DND-41 (cell line): Measurements from ENCODE around the gene IGFBP7.

Source experiments
- CTCF ChIP-seq: IDR thresholded peaks from 2 replicates; pipeline ENCODE4 v1.5.1; 2012; ENCODE audit warnings: borderline replicate concordance, low read length, moderate library complexity, mild to moderate bottlenecking; ENCODE audit not compliant: poor library complexity, severe bottlenecking; ENCODE audit errors: extremely low read depth
- EZH2 ChIP-seq: IDR thresholded peaks from 3 replicates; pipeline ENCODE4 v1.6.1; 2012; ENCODE audit warnings: borderline replicate concordance, low read depth, mild to moderate bottlenecking, moderate library complexity, low read length, inconsistent platforms; ENCODE audit not compliant: severe bottlenecking

- TF ChIP-seq CTCF, result no peak
- TF ChIP-seq EZH2, result no peak
These were observed 33.5 kb downstream of the IGFBP7 start for GRCh38 chr4:57076646-57077045.
